ENCODE data around the gene PTGDS.
"Not testable (repeated sequence)": the region's sequence is repeated elsewhere in the genome, so short reads cannot be mapped to it uniquely, and the experiment has no call there.

PTGDS gene

DNA sequence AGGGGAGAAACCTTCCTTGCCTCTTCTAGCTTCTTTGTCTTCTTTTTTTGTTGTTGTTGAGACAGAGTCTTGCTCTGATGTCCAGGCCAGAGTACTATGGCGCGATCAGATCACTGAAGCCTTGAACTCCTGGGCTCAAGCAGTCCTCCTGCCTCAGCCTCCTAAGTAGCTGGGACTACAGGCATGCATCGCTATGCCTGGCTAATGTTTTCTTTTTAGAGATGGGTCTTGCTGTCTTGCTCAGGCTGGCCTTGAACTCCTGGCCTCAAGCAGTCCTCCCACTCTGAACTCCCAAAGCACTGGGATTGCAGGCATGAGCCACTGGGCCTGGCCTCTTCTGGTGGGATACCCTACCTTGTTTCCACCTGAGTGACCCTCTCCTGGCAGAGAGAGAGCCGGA is 11.6 kb downstream of the PTGDS start:
- DNase-seq (ENCODE audit: low read depth in 2 of 2, low spot score in 1 of 2) = no peak

DNA sequence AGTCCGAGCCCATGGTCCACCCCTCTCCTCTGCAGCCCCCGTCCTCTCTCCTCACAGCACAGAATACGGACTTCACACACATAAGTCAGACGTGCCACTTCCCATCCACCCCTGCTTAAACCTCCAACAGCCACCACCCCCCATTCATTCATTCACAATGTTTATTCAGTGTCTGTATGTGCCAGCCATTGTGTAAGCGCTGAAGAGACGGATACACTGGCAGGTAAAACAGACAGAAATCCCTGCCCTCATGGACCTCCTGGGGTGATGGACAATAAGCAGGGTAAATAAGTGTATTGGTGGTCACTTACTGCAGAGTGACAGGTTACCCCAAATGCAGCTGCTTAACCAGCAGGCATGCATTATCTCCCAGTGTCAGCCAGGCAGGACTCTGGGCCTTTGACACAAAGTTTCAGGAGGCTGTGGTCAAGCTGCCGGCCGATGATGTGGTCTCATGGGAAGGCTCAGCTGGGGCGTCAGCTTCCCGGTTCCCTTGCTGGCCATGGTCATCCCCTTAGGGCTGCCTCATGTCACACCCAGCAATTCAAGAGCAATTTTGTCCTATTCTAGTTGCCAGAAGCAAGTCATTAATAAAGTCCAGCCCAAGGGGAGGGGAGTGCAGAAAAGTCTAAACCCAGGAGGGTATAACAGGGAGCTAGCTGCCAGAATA is 13.1 kb downstream of the PTGDS start:
- no peak for DNase-seq (ENCODE audit: low read depth in 2 of 2, low spot score in 1 of 2)

DNA sequence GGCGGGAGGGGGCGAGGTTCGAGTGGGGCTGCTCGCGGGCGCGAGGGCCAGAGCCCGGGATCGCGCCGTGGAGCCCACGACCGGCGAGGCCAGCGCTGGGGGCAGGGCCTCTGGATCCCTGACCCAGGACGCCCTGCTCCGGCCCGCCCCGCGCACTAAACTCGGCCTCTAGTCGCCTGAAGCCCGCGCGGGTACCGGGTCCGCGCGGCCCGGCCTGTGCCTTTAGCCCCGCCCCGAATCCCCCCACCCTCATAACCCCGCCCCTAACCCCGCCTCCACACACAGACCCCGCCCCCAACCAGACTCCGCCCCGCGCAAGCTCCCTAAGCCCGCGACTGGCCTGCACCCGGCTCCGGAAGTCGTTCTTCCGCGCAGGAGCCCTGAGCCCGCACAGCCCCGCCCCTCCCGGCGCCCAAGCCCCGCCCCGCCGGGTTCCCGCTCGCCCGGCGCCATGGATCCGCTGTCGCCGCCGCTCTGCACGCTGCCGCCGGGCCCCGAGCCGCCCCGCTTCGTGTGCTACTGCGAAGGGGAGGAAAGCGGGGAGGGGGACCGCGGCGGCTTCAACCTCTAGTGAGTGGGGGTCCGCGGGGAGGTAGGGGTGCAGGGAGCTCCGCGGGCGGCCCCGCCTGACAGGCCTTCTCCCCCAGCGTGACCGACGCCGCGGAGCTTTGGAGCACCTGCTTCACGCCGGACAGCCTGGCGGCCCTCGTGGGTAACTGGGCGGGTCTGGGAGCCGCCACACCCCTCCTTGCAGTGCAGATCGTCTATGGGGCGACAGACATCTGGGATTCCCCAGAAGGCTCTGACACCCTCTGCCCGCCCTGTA is 14.9 kb downstream of the PTGDS start, which contains the start of gene PAXX:
Gene PAXX (plus strand): TSS at position 430 of the 826 bp plus-strand sequence. CDS start 22 bp downstream, at position 452.
- peak; percentile 88 to 89 for DNase-seq (ENCODE audit: low read depth in 2 of 2, low spot score in 1 of 2)

DNA sequence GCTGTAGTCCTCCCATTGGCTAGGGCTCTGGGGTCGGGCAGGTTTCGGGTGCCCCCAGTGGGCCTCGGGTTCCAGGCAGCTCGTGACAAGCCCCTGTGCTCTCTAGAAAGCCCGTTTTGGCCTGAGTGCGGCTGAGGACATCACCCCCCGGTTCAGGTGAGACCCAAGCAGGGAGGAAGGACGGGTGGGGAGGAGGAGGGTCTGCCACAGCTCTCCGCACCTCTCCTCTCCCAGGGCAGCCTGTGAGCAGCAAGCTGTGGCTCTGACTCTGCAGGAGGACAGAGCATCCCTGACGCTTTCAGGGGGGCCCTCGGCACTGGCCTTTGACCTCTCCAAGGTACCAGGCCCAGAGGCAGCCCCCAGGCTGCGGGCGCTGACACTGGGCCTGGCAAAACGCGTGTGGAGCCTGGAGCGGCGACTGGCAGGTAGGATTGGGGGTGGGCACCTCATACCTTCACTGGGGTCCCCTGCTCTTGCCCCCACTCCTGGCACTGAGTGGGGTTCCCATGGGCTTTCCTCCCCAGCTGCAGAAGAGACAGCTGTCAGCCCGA is 15.6 kb downstream of the PTGDS start:
- DNase-seq (ENCODE audit: low read depth in 2 of 2, low spot score in 1 of 2) = no peak

DNA sequence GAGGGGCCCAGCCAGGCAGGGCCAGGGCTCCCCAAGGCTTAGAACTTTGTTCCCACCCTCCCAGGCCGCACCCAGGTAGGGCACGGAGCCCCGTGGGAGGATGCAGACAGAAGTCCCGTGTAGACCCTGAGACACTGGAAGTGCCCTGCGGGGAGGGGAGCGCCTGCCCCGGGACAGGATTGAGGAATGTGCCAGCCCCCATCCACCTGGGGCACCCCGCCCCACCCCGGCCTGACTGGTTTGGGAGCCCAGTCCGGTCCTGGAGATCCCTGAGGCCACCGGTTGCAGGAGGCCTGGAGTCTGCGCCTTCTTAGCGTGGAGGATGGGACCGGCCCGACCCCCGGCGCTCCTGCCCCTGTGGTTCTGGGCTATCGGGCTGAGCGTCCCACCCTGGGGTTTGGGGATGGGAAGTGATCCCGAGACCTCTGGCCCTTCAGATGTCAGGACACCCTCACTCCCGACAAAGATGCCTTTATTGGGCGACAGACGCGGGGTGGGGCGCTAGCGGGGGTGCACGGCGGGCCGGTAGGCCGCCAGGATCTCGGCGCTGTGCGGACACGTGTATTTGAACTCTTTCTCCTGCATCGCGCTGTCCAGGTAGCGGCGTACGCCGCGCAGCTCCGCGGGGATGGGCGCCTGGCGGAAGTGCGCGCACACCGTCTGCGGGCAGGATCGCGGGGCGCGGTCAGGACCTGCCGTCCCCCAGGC is 17.0 kb downstream of the PTGDS start:
- DNase-seq (ENCODE audit: low read depth in 2 of 2, low spot score in 1 of 2) = no peak

DNA sequence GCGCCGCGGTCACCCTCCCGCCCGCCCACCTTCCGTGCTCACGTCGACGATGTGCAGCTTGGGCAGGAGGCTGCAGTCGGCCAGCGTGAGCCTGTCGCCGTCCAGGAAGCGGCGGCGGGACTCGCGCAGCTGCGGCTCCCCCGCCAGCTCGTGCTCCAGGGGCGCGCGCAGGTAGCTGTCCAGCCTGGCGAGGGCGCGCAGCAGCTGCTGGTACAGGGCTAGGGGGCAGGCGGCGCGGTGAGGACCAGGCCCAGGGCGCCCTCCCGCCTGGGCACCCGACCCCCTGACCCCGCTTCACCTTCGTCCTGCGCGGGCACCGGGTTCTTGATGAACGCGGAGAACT is 17.6 kb downstream of the PTGDS start:
- no peak for DNase-seq (ENCODE audit: low read depth in 2 of 2, low spot score in 1 of 2)

DNA sequence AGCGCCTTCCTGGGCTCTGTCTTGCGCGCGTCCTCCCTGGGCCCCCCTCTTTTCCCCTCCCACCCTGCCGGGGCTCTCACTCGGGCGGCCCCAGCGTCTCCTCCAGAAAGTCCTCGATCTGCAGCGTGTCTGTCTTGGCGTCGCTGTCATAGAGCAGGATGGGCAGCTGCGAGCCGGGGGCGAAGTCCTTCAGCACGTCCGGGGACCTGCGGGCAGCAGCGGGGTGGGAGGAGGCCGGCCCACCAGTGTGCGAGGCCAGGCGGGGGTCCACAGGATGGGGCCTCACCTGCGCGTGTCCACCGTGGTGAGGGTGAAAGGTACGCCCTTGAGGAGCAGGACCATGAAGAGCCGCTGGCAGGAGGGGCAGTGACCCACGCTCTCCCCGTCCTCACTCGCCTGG is 18.1 kb downstream of the PTGDS start:
- DNase-seq (ENCODE audit: low read depth in 2 of 2, low spot score in 1 of 2) = no peak

DNA sequence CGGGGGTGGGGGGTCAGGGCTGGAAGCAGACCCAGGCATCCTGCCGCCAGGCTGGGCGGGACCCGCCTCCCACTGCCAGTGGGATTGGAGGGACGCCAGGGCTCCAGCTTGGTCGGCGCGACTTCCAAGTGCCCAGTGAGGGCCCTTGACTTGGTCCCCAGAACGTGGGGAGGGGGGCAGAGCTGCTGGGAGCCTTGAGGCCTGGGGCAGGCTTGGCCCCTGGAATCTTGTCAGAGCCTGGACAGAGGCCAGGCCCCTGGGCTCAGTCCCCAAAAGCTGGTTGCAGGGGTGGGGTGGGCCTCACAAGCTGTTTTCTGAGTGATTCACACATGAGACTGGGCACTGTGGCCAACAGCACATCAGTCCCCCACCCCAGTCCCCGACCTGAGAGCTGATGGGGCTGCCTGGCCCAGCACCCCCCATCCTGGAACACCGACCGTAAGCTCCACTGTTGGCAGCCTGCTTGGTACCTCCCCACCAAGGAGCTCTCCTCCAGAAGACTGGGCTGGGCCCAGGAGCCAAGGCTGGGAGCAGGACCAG is 18.5 kb downstream of the PTGDS start:
- no peak for DNase-seq (ENCODE audit: low read depth in 2 of 2, low spot score in 1 of 2)

DNA sequence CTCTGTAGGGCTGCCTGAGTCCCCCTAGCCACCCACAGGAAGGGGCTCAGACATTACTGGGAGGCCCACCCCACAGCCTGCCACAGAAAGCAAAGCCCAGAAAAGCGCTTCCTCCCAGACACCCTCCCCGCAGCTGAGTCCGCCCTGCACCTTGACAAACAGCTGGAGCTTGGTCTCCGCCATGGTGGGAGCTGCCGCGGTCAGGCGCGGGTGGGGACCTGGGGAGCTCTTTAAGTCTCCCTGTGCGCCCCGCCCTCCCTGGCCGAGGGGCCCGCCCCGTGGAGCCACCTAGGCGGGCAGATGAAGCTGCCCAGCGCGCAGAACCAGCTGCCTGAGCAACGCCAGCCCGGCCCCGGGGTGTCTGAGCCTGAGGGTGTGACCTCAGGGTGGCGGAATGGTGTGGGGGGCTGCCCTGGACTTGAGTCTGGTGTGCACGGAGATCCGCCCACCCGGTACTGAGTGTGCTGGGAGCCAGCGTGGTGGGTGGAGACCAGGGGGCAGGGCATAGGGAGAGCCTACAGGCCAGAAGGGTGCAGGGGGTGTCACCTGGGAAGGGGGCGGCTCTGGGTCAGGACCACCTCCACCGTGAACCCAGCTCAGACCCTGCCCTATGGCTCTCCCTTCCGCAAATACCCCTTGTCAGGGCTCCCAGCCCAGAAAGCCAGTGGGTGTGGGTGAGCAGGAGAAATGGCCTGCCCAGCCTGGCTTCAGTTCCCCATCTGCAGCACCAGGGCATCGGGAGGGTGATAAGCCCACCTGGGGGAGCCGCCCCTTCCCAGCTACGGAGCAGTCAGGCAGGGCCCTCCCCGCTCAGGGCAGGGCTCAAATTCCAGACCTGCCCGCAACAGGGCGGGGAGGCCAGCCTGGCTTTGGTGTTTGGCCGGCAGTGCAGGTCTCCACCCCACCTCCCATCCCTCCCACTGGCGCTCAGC is 19.3 kb downstream of the PTGDS start, which contains the start of gene CLIC3:
Gene CLIC3 (minus strand): TSS at position 208 of the 932 bp plus-strand sequence. CDS start 25 bp downstream, at position 183.
- peak; percentile 30 to 35 for DNase-seq (ENCODE audit: low read depth in 2 of 2, low spot score in 1 of 2)

DNA sequence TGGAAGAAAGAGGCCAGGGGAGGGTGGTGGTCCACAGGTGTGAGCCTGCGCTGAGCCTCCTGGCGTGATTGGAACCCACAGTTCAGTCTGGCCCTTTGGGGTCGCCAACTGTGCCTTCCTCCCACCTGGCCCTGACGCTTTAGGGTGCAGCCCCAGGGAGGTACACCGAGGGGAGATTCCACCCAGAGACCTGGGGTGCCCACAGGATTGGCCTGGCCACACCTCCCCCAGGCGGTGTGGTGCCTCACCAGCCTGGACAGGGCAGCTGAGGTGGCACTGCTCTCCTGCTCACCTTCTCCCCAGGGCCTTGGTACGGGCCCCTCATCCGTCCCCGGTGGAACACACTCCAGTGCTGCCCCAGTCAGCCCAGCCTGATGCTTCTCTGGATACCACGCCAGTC is 20.1 kb downstream of the PTGDS start:
- DNase-seq (ENCODE audit: low read depth in 2 of 2, low spot score in 1 of 2) = no peak

DNA sequence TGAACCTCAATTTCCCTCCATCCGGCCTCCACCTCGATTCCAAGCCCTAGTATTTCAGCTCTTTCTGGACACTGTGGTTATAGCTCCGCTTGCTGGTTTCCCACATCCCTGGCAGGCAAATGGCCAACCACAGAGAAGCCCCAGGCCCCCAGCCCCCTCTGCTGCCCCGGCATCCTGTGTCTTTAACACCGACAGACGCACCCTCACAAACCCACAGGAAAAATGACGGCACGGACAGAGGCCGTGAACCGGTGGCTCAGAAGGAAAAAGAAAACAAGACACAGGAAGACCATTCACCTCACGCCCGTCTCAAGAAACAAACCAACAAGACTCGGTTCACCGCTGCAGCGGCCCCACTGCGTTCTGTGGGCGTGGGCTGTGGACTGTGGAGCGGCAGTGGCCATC is 20.5 kb downstream of the PTGDS start:
- no peak for DNase-seq (ENCODE audit: low read depth in 2 of 2, low spot score in 1 of 2)

DNA sequence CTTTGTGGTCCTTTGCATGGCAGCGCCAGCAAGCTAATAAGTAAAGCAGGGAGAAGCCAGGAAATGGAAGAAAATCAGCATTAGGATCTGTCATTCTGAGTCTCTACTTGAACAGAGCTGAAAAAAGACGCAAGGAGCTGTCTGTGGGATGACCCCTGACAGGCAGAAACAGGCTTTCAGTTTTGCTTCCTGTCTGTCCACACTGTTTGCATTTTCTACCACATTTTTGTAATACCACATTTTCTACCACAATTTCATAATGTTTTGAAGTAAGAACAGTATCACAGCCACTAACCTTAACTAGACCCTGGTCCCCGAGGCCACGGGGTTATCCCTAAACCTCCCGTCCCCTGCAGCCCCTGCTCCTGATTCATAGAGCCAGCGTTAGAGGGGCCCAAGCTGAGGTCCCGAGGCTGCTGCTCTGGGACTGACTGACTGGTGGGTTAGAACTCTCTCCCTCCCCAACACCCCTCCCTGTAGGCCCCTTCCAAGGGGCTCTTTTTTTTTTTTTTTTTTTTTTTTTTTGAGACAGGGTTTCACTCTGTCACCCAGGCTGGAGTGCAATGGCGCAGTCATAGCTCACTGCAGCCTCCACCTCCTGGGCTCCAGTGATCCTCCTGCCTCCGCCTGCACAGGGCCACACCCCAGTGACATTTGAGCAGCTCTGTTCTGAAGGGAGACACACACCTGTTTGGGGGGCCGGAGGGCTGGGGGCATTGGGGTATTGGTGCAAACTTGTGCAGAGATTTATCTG is 23.1 kb downstream of the PTGDS start:
- no peak for DNase-seq (ENCODE audit: low read depth in 2 of 2, low spot score in 1 of 2)

DNA sequence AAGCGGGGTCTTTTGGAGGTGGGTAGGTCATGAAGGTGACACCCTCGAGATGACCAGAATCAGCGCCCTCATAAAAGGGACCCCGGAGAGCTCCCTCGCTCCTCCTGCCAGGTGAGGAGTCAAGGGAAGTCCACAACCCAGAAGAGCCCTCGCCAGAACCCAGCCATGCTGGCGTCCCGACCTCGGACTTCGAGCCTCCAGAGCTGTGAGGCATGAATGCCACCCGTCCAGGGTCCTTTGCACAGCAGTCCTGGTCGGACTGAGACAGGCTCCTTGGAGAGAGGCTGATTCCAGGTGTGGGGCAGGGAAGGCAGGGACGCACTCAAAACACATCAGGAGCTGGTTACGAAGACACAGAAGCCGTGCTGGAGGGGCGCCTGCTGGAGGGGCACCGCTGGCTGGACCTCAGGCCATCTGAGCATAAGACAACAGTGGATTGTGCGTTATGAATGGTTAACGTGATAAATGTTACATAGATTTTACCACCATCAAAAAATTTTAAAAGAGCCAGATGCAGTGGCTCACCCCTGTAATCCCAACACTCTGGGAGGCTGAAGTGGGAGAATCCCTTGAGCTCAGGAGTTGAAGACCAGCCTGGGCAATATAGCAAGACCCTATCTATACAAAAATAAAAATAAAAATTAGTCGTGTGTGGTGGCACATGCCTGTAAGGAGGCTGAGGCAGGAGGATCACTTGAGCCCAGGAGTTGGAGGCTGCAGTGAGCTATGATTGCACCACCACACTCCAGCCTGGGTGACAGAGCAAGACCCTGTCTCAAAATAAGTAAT is 24.7 kb downstream of the PTGDS start:
- no peak for DNase-seq (ENCODE audit: low read depth in 2 of 2, low spot score in 1 of 2)

DNA sequence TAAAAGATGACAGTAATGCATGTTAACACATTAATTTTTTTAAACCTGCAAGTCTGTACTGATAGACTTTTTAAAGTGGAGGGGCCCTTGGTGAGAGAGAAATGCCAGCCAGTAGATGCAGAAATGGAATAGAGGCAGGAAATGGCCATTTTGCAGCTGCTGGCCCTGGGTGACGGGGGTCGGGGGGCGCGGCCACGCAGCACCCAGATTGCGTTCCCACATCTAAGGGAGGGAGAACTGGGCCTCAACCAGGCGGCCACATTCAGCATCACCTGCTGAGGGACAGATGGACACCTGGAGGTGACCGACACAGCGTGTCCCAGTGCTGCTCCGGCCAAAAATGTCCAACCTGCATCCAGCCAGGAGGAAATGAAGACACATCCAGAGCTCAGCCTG is 25.3 kb downstream of the PTGDS start:
- no peak for DNase-seq (ENCODE audit: low read depth in 2 of 2, low spot score in 1 of 2)

DNA sequence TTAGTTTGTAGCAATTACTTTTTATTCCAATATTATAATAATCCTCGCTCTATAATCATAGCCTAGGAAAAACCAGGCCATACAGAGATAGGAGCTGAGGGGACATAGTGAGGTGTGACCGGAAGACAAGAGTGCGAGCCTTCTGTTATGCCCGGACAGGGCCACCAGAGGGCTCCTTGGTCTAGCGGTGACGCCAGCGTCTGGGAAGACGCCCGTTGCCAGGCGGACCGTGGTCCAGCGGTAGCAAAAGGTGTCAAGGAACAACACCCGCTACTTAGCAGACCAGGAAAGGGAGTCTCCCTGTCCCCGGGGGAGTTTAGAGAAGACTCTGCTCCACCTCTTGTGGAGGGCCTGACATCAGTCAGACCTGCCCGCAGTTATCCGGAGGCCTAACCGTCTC is 27.0 kb downstream of the PTGDS start:
- not testable (repeated sequence) for DNase-seq (ENCODE audit: low read depth in 2 of 2, low spot score in 1 of 2)

DNA sequence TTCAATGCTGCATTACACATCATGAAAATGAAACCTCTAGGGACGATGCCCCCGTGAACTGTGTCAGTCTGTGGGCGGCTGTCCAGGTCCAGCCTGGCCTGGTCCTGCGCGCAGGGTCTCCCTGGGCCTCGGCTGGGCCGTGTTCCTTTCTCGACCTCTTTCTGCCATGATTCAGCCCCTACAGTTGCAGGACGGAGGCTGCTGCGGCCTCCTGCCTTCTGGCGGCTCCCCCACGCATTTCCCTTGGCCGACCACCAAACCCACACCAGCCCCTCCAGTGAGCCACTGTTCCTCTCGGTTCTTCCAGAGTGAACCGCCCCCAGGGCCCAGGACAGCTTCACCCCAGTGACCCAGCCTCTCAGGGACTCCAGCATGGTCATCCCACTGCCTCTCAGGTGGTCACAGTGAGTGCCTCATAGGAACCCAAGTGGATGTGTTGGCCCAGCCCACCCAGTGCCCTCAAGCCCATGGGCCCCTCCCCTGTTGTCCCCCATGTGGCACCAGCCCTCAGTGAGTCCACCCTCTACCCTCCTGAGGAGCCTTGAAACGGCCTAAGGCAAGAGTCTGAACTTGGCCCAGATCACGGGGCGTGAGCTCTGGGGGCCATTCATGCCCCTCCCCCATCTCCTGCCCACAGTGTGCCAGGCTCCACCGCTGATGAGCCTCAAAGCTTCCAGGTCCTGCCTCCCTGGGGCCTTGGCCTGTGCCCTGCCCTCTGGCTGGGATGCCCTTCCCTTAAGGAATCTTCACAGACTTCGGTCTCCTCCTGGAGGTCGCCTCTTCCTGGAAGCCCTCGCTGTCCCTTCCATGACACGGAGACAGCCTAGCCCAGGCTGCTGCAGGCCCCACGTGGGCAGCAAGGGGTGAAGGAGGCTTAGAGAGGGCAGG is 29.1 kb downstream of the PTGDS start:
- DNase-seq (ENCODE audit: low read depth in 2 of 2, low spot score in 1 of 2) = no peak

DNA sequence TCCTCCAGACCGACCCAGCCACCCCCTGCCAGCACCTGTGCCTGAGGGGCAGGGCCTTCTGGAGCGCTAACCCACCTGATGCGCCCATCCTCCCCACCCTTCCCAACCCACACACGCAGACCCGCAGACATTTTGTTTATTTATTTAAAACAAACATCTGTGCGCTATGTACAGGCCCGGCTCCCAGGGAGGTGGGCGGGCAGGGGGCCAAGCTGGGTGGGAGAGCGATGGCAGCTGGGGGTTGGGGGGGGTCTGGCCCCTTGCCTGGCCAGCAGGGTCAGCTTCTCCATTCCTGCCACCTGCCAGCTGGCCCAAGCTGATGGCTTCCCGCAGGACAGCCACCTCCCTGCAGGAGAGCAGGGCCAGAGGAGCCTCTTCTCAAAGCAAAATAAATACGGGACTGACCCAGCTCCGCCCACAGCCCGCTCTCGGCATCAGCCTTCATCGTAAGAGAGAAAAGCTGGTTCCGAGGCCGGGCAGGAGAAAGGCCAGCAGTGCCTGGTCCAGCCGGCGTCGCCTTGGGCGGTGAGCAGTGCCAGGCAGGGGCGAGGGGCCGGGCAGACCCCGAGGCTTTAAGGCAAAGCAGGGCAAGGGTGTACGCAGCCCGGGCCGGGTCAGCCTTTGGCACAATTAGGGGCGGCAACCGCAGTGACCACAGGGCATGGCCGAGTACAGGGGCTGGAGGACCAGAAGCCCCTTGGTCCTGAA is 30.0 kb downstream of the PTGDS start:
- no peak for DNase-seq (ENCODE audit: low read depth in 2 of 2, low spot score in 1 of 2)
